H1 (cell line): Measurements from ENCODE around the gene TMCO1. TPM values are rescaled to one million over a fixed set of nuclear protein-coding genes. Genes with fewer than 3 reads are reported as not detected.

Experiments
- CTCF ChIA-PET: fragments of 300-600 bp; sonication (Branson Sonifier 250); formaldehyde crosslinking; loops from one replicate; lab custom pipeline; 2021; ENCODE audit not compliant: partially characterized antibody; lab: Charles Lee
- POLR2A ChIA-PET: fragments of 300-600 bp; sonication (Branson Sonifier 250); formaldehyde crosslinking; loops from one replicate; lab custom pipeline; 2021; ENCODE audit warnings: inconsistent platforms; ENCODE audit not compliant: partially characterized antibody; lab: Charles Lee
- DNase-seq, 2 experiments: peaks; one replicate each; pipeline versions ENCODE4 v3.0.0 to v3.0.0-alpha.2; 2010 to 2022; ENCODE audit warnings: low spot score in 2 of 2, low read depth in 1 of 2, mixed read lengths in 1 of 2
- FAIRE-seq: peaks from 2 replicates; lab custom pipeline; 2011; peaks lifted over from hg19 to GRCh38; lab: Jason Lieb, UNC
- H2AFZ ChIP-seq: 2 replicates; pipeline ENCODE4 v1.8.1; 2012; ENCODE audit warnings: low read length, inconsistent platforms
- H2AK5ac ChIP-seq: 2 replicates; pipeline ENCODE4 v1.6.1; 2013; ENCODE audit warnings: low read depth, low read length
- H2BK120ac ChIP-seq: replicated peaks from 2 replicates; pipeline ENCODE3; 2013; ENCODE audit warnings: low read depth, low read length, inconsistent platforms
- H2BK12ac ChIP-seq: 2 replicates; pipeline ENCODE4 v1.6.1; 2013; ENCODE audit warnings: low read depth, low read length
- H2BK15ac ChIP-seq: 2 replicates; pipeline ENCODE4 v1.6.1; 2013; ENCODE audit warnings: low read length
- H2BK20ac ChIP-seq: 2 replicates; pipeline ENCODE4 v1.6.1; 2013; ENCODE audit warnings: low read length
- H2BK5ac ChIP-seq: 2 replicates; pipeline ENCODE4 v1.6.1; 2013; ENCODE audit warnings: low read depth, low read length
- H3K14ac ChIP-seq: 2 replicates; pipeline ENCODE4 v1.6.1; 2013; ENCODE audit warnings: inconsistent platforms; ENCODE audit not compliant: insufficient read length
- H3K18ac ChIP-seq: 2 replicates; pipeline ENCODE4 v1.6.1; 2013; ENCODE audit warnings: low read length; ENCODE audit errors: extremely low read depth
- H3K23ac ChIP-seq: 2 replicates; pipeline ENCODE4 v1.6.1; 2013; ENCODE audit warnings: inconsistent platforms; ENCODE audit not compliant: insufficient read length
- H3K23me2 ChIP-seq: 2 replicates; pipeline ENCODE4 v1.6.1; 2013; ENCODE audit warnings: low read depth, low read length
- H3K27ac ChIP-seq: 2 replicates; pipeline ENCODE4 v1.6.1; 2011; ENCODE audit warnings: low read depth, low read length, inconsistent platforms
- H3K27me3 ChIP-seq, 4 experiments: replicated peaks in 1 of 4; 1 replicate in 1 of 4; 2 replicates in 3 of 4; pipeline versions ENCODE4 v1.6.1 to v1.8.1; 2011 to 2013; ENCODE audit warnings: low read length in 3 of 4, mild to moderate bottlenecking in 3 of 4, inconsistent platforms in 2 of 4, mixed read lengths in 2 of 4, moderate library complexity in 1 of 4; ENCODE audit not compliant: control insufficient read depth in 3 of 4, insufficient read depth in 3 of 4; ENCODE audit errors: extremely low read depth in 1 of 4
- H3K36me3 ChIP-seq, 4 experiments: 2 replicates each; pipeline versions ENCODE4 v1.6.1 to v1.8.1; 2011 to 2013; ENCODE audit warnings: mild to moderate bottlenecking in 4 of 4, low read length in 3 of 4, moderate library complexity in 2 of 4, control low read depth in 1 of 4, inconsistent platforms in 1 of 4; ENCODE audit not compliant: insufficient read depth in 4 of 4, control insufficient read depth in 2 of 4
- H3K4ac ChIP-seq: replicated peaks from 2 replicates; pipeline ENCODE3; 2013; ENCODE audit warnings: low read length, low read depth, mixed read lengths, inconsistent platforms; ENCODE audit not compliant: insufficient read length
- H3K4me1 ChIP-seq, 4 experiments: replicated peaks in 1 of 4; 1 replicate in 1 of 4; 2 replicates in 3 of 4; pipeline versions ENCODE4 v1.6.1 to v1.8.1; 2011 to 2013; ENCODE audit warnings: low read length in 3 of 4, inconsistent platforms in 2 of 4, mixed read lengths in 1 of 4; ENCODE audit not compliant: insufficient read depth in 4 of 4, control insufficient read depth in 3 of 4
- H3K4me2 ChIP-seq, 2 experiments: 2 replicates each; pipeline versions ENCODE4 v1.6.1 to v1.8.1; 2011 to 2013; ENCODE audit warnings: low read depth in 2 of 2, low read length in 2 of 2, control low read depth in 1 of 2, inconsistent platforms in 1 of 2, mild to moderate bottlenecking in 1 of 2; ENCODE audit not compliant: insufficient read depth in 1 of 2
- H3K4me3 ChIP-seq, 4 experiments: fragments of 200-600, 300-600 bp in 1 of 4; sonication (generic), shearing (Covaris generic), sonication (Bioruptor Twin) in 1 of 4; 2 replicates each; pipeline versions ENCODE4 v1.5.1 to v1.8.1; 2011 to 2016; ENCODE audit warnings: low read length in 4 of 4, low read depth in 3 of 4, control low read depth in 2 of 4, inconsistent platforms in 2 of 4, mild to moderate bottlenecking in 2 of 4, mixed read lengths in 1 of 4, moderate library complexity in 1 of 4; ENCODE audit not compliant: insufficient read depth in 2 of 4; ENCODE audit errors: extremely low read depth in 1 of 4
- H3K56ac ChIP-seq: replicated peaks from 2 replicates; pipeline ENCODE3; 2013; ENCODE audit warnings: low read depth, mild to moderate bottlenecking, mixed read lengths, low read length, inconsistent platforms; ENCODE audit not compliant: insufficient read length
- H3K79me1 ChIP-seq: 2 replicates; pipeline ENCODE4 v1.6.1; 2013; ENCODE audit warnings: low read depth, low read length, control low read depth
- H3K79me2 ChIP-seq, 2 experiments: 2 replicates each; pipeline versions ENCODE4 v1.6.1 to v1.8.1; 2012 to 2013; ENCODE audit warnings: low read length in 2 of 2, mild to moderate bottlenecking in 2 of 2, inconsistent platforms in 1 of 2; ENCODE audit not compliant: insufficient read depth in 2 of 2, control insufficient read depth in 1 of 2
- H3K9ac ChIP-seq, 4 experiments: replicated peaks in 1 of 4; 1 replicate in 1 of 4; 2 replicates in 3 of 4; pipeline versions ENCODE4 v1.6.1 to v1.8.1; 2011 to 2013; ENCODE audit warnings: low read depth in 3 of 4, low read length in 3 of 4, control low read depth in 2 of 4, mild to moderate bottlenecking in 2 of 4, moderate library complexity in 2 of 4, inconsistent platforms in 1 of 4; ENCODE audit errors: extremely low read depth in 1 of 4
- H3K9me3 ChIP-seq, 2 experiments: 2 replicates each; pipeline versions ENCODE4 v1.6.1 to v1.8.1; 2012 to 2013; ENCODE audit warnings: mild to moderate bottlenecking in 2 of 2, moderate library complexity in 2 of 2, control low read depth in 1 of 2, inconsistent platforms in 1 of 2, low read depth in 1 of 2, low read length in 1 of 2, mixed read lengths in 1 of 2; ENCODE audit not compliant: insufficient read depth in 2 of 2
- H4K20me1 ChIP-seq, 2 experiments: replicated peaks in 1 of 2; 2 replicates each; pipeline versions ENCODE3 to v1.8.1; 2011 to 2013; ENCODE audit warnings: inconsistent platforms in 2 of 2, low read length in 2 of 2, mild to moderate bottlenecking in 1 of 2; ENCODE audit not compliant: insufficient read depth in 2 of 2, control insufficient read depth in 1 of 2
- H4K5ac ChIP-seq: 2 replicates; pipeline ENCODE4 v1.6.1; 2013; ENCODE audit warnings: low read length, low read depth, mixed read lengths, inconsistent platforms; ENCODE audit not compliant: insufficient read length
- H4K8ac ChIP-seq: 2 replicates; pipeline ENCODE4 v1.8.0; 2013; ENCODE audit warnings: mild to moderate bottlenecking, moderate library complexity, low read length, inconsistent platforms; ENCODE audit not compliant: insufficient read depth; ENCODE audit errors: extremely low read depth
- H4K91ac ChIP-seq: replicated peaks from 2 replicates; pipeline ENCODE3; 2013; ENCODE audit warnings: low read length, mixed read lengths, inconsistent platforms; ENCODE audit not compliant: insufficient read length
- BCL11A ChIP-seq, 2 experiments: IDR thresholded peaks; one replicate each; pipeline ENCODE4 v1.6.1; 2011; ENCODE audit warnings: low read depth in 2 of 2, low read length in 2 of 2, mild to moderate bottlenecking in 2 of 2
- CHD1 ChIP-seq: IDR thresholded peaks from 2 replicates; pipeline ENCODE4 v1.6.1; 2012; ENCODE audit warnings: low read depth, low read length, improper control_type of control experiment
- CHD2 ChIP-seq: IDR thresholded peaks from 2 replicates; pipeline ENCODE4 v1.6.1; 2012; ENCODE audit warnings: low read length, improper control_type of control experiment
- JUND ChIP-seq: IDR thresholded peaks from 2 replicates; pipeline ENCODE4 v1.6.1; 2011; ENCODE audit warnings: mild to moderate bottlenecking, improper control_type of control experiment, low read length
- RNF2 ChIP-seq: fragments of 200-900, 300-1000 bp; sonication (generic); IDR thresholded peaks from 2 replicates; pipeline ENCODE4 v1.7.1; 2016; ENCODE audit warnings: borderline replicate concordance, low read depth, mild to moderate bottlenecking, antibody characterized with exemption, low read length; ENCODE audit not compliant: poor library complexity, severe bottlenecking; ENCODE audit errors: missing control alignments
- SP2 ChIP-seq: IDR thresholded peaks from 2 replicates; pipeline ENCODE4 v1.6.1; 2012; ENCODE audit warnings: mild to moderate bottlenecking, low read length, inconsistent platforms
- TCF12 ChIP-seq: IDR thresholded peaks from 2 replicates; pipeline ENCODE4 v1.6.1; 2011; ENCODE audit warnings: low read depth, mild to moderate bottlenecking, low read length
- TEAD4 ChIP-seq: IDR thresholded peaks from 2 replicates; pipeline ENCODE4 v1.6.1; 2012; ENCODE audit warnings: low read depth, low read length, inconsistent platforms, mixed read lengths
- ZNF274 ChIP-seq: IDR thresholded peaks from 2 replicates; pipeline ENCODE4 v1.7.0; 2012; ENCODE audit warnings: low read length, borderline replicate concordance; ENCODE audit errors: extremely low read depth
- WGBS, 2 experiments: shearing (Covaris generic) in 1 of 2; methylation state at CpG; one replicate each; pipeline versions ENCODE4 v1.1.6 to v1.1.7; 2013 to 2015; ENCODE audit warnings: low lambda C conversion rate in 2 of 2, mixed read lengths in 2 of 2, inconsistent platforms in 1 of 2, low coverage in 1 of 2, missing lambda C conversion rate in 1 of 2; ENCODE audit not compliant: insufficient replicate concordance in 2 of 2, insufficient coverage in 1 of 2, insufficient read length in 1 of 2; ENCODE audit errors: extremely low coverage in 1 of 2, missing lambda C conversion rate in 1 of 2; 5-methylcytosine and 5-hydroxymethylcytosine counted together
- polyA plus RNA-seq, 7 experiments: library from polyadenylated mRNA; depleted of rRNA in 3 of 7; stranded (reverse) in 5 of 7; unstranded in 2 of 7; fragments of >200 nt in 5 of 7; fragments of 200-250 nt in 2 of 7; gene quantifications; 1 replicate in 5 of 7; 2 replicates in 1 of 7; 4 replicates in 1 of 7; pipeline versions ENCODE4 v1.2.1 to v1.2.3, GENCODE V29; 2011 to 2013; ENCODE audit warnings: missing spikeins in 2 of 7, mixed read lengths in 2 of 7
- total RNA-seq: library from RNA; stranded (reverse); fragmentation: NEBNext Ultra II Directional; extraction: Animal tissue kit (Norgen Biotek cat#: 25700); gene quantifications from 2 replicates; pipeline ENCODE4 v1.2.1, GENCODE V29; 2021
- TF ChIP-seq, protein P1 (sequence below): IDR thresholded peaks from 2 replicates; pipeline ENCODE4 v1.6.1; 2011; ENCODE audit warnings: low read depth, mild to moderate bottlenecking, low read length; ENCODE audit not compliant: insufficient read depth

Gene TMCO1
- total and polyA plus RNA-seq, 2 of the 8 experiments (the other 6 are each of a cell fraction or from before 2014, with no cell fraction given), result 61.6 to 63.8 TPM

GRCh38 chr1:165773324-165773965, 4.8 kb upstream of the TMCO1 start:
- Histone ChIP-seq H2BK120ac (no peak overlapping the region), H2BK20ac (no peak overlapping the region), H3K79me1 (no peaks in the 10 kb centered on the region), H2BK5ac (no peak overlapping the region), H3K14ac (no peak overlapping the region), H3K27me3 (no peaks in the 10 kb centered on the region), H2AK5ac (no peak overlapping the region), H3K23me2 (peaks cover 3% of the 10 kb centered on the region; the same call in 1 of the 2 replicates), H4K91ac (no peak overlapping the region), H4K5ac (no peak overlapping the region), H2BK15ac (no peak overlapping the region), H3K79me2 (peaks cover 0 to 8% of the 10 kb centered on the region in 2 experiments; a peak in 2 of 4 replicates), H3K56ac (no peak overlapping the region), H4K20me1 (peaks cover 0 to 2% of the 10 kb centered on the region in 2 experiments), H3K9ac (no peak overlapping the region), H3K4ac (no peak overlapping the region), H3K4me1 (0 out of 7 replicates have a peak, but pooled peaks cover 0 to 2% (median 0%) of the 10 kb centered on the region in 4 experiments), H3K36me3 (peaks cover 0 to 5% (median 2%) of the 10 kb centered on the region in 4 experiments; a peak in 1 of 8 replicates), H2BK12ac (no peak overlapping the region), H3K4me2 (no peak overlapping the region), H4K8ac (no peak overlapping the region), H3K27ac (no peak overlapping the region), H2AFZ (no peak overlapping the region), H3K9me3 (no peaks in the 10 kb centered on the region), H3K4me3 (no peak overlapping the region), H3K18ac (no peak overlapping the region), H3K23ac (no peak overlapping the region)
- CTCF ChIA-PET, result no interaction called here
- DNase-seq (no peak), FAIRE-seq (no peak)
- POLR2A ChIA-PET, result no interaction called here
- 87% methylated on average over 9 of the region's 9 CpGs; no CpG with 5 or more reads in 1 of the 2 experiments for WGBS, 2 experiments
- no peak for TF ChIP-seq RNF2
- no peak for TF ChIP-seq CHD1
- TF ChIP-seq, protein P1, sequence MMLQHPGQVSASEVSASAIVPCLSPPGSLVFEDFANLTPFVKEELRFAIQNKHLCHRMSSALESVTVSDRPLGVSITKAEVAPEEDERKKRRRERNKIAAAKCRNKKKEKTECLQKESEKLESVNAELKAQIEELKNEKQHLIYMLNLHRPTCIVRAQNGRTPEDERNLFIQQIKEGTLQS, result no peak
- no peak for TF ChIP-seq CHD2
- TF ChIP-seq BCL11A (IDR thresholded peaks at IDR 0.05; ENCODE audit: low read depth in 2 of 2, low read length in 2 of 2), result no peak
- no peak for TF ChIP-seq ZNF274
- no peak for TF ChIP-seq JUND
- no peak for TF ChIP-seq TEAD4
- no peak for TF ChIP-seq SP2
- TF ChIP-seq TCF12, result no peak
